Adrenal gland (tissue), 5 donors: Measurements from ENCODE around the gene PEX14.

ENCODE experiments used
- POLR2A ChIP-seq, 2 donors: fragments of 450-650 bp; IDR thresholded peaks; one replicate each; pipeline ENCODE4 v1.6.1; 2017; ENCODE audit warnings: antibody characterized with exemption in 2 of 2, mild to moderate bottlenecking in 2 of 2, moderate library complexity in 1 of 2
- TF ChIP-seq, protein P1 (sequence below), 6 experiments: fragments of 450-650 bp in 4 of 6; fragments of 200-600 bp in 2 of 6; sonication (generic) in 1 of 6; IDR thresholded peaks; 1 replicate in 5 of 6; 2 replicates in 1 of 6; pipeline versions ENCODE4 v1.5.1 to v1.8.0; 2016 to 2021; ENCODE audit warnings: antibody characterized with exemption in 6 of 6, mild to moderate bottlenecking in 2 of 6, moderate library complexity in 1 of 6
- donor health status: DM: no; HTN: no; CAD: no.

DNA sequence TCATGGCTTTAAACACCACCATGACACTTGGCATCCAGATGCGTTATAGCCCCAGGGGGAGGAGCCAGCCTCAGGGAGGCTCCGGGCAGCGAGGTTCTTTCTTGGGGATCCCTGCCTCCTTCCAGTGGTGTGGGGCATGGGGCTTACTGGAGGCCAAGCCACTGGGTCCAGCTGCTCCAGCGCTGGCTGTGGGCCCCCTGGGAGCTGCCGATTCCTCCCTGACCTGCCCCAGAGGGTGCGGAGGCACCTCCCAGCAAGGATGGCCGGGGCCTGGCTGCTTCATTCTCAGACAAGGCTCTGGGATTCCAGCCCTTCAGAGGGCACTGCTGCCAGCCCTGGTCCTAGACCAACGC lies 159.3 kb downstream of the PEX14 start:
- TF ChIP-seq POLR2A (IDR thresholded peaks at IDR 0.05): no peak
- TF ChIP-seq, protein P1, sequence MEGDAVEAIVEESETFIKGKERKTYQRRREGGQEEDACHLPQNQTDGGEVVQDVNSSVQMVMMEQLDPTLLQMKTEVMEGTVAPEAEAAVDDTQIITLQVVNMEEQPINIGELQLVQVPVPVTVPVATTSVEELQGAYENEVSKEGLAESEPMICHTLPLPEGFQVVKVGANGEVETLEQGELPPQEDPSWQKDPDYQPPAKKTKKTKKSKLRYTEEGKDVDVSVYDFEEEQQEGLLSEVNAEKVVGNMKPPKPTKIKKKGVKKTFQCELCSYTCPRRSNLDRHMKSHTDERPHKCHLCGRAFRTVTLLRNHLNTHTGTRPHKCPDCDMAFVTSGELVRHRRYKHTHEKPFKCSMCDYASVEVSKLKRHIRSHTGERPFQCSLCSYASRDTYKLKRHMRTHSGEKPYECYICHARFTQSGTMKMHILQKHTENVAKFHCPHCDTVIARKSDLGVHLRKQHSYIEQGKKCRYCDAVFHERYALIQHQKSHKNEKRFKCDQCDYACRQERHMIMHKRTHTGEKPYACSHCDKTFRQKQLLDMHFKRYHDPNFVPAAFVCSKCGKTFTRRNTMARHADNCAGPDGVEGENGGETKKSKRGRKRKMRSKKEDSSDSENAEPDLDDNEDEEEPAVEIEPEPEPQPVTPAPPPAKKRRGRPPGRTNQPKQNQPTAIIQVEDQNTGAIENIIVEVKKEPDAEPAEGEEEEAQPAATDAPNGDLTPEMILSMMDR (IDR thresholded peaks at IDR 0.05): no peak
